Measurements from ENCODE around the gene TP63. TPM values are rescaled to one million over a fixed set of nuclear protein-coding genes. Genes with fewer than 3 reads are reported as not detected.

Gene TP63
- total and polyA plus RNA-seq, 2 experiments from 2014 or later: not detected

- Histone ChIP-seq H3K4me2 (no peak overlapping the region), H3K27ac (ENCODE audit: low read depth) (no peak overlapping the region), H3K36me3 (ENCODE audit: insufficient read depth) (no peaks in the 10 kb centered on the region), H3K4me1 (ENCODE audit: insufficient read depth) (no peaks in the 10 kb centered on the region), H2AFZ (no peak overlapping the region), H4K20me1 (replicated peaks; ENCODE audit: insufficient read depth) (no peaks in the 10 kb centered on the region), H3F3A (replicated peaks; ENCODE audit: low read depth) (no peaks in the 10 kb centered on the region), H3K4me3 (no peak overlapping the region), H3K9me2 (ENCODE audit: insufficient read depth) (no peaks in the 10 kb centered on the region), H3K79me2 (replicated peaks; ENCODE audit: insufficient read depth) (no peaks in the 10 kb centered on the region), H3K27me3 (ENCODE audit: insufficient read depth) (no peaks in the 10 kb centered on the region)
- ATAC-seq: no peak
- Mint-ChIP-seq H3K9me3 (no peaks in the 10 kb centered on the region), H3K4me1 (no peaks in the 10 kb centered on the region), H3K4me3 (no peak overlapping the region), H3K27ac (no peak overlapping the region), H3K36me3 (ENCODE audit: low read depth) (no peaks in the 10 kb centered on the region), H3K27me3 (ENCODE audit: insufficient read depth, low read depth, poor library complexity) (no peaks in the 10 kb centered on the region)
- DNase-seq (ENCODE audit: low spot score): no peak
- TF ChIP-seq REST (IDR thresholded peaks at IDR 0.05; ENCODE audit: unreplicated experiment): no peak
- no peak for TF ChIP-seq EZH2 (IDR thresholded peaks at IDR 0.05; ENCODE audit: low read depth, unreplicated experiment)
- TF ChIP-seq NANOG (IDR thresholded peaks at IDR 0.05; ENCODE audit: borderline replicate concordance): no peak
- no peak for TF ChIP-seq CTCF (conservative IDR thresholded peaks at IDR 0.05; ENCODE audit: low read depth in 2 of 2)
- TF ChIP-seq CREB1 (CRISPR knock-in tag; IDR thresholded peaks at IDR 0.05; ENCODE audit: low read depth): no peak
- no peak for TF ChIP-seq STAT1 (IDR thresholded peaks at IDR 0.05; ENCODE audit: unreplicated experiment)
- TF ChIP-seq JUNB (IDR thresholded peaks at IDR 0.05; ENCODE audit: unreplicated experiment): no peak
- no peak for TF ChIP-seq ETS1 (IDR thresholded peaks at IDR 0.05)
- no peak for TF ChIP-seq ZNF331 (CRISPR knock-in tag; IDR thresholded peaks at IDR 0.05; ENCODE audit: low read depth)
- TF ChIP-seq ZNF114 (CRISPR knock-in tag; IDR thresholded peaks at IDR 0.05): no peak
- TF ChIP-seq POLR2AphosphoS5 (IDR thresholded peaks at IDR 0.05; ENCODE audit: low read depth): no peak
- TF ChIP-seq EZH2phosphoT487 (IDR thresholded peaks at IDR 0.05; ENCODE audit: unreplicated experiment): no peak
- TF ChIP-seq ZNF462 (CRISPR knock-in tag; IDR thresholded peaks at IDR 0.05): no peak
These were observed 311.8 kb downstream of the TP63 start for GRCh38 chr3:189942948-189943347.

Measured in GM23338 (cell line).